PC-3 (cell line): ENCODE measurements around the gene GBE1. TPM values are rescaled to one million over a fixed set of nuclear protein-coding genes. Genes with fewer than 3 reads are reported as not detected.

ENCODE experiments used
- ATAC-seq: fragments of 200-7000 bp; cut with Tn5 transposase; 2 replicates; pipeline ENCODE4 v1.9.1; 2020; ENCODE audit warnings: mild to moderate bottlenecking, moderate library complexity
- BruUV-seq: library from RNA; stranded (reverse); fragments of 400-500 nt; replicated peaks from 2 replicates; lab custom pipeline; 2021; lab: Mats Ljungman, UMichigan
- CTCF ChIA-PET: fragments of 300-600 bp; sonication (Branson Sonifier 250); formaldehyde crosslinking; loops from one replicate; lab custom pipeline; 2022; ENCODE audit warnings: antibody characterized with exemption; lab: Charles Lee
- POLR2A ChIA-PET: fragments of 300-600 bp; sonication (Branson Sonifier 250); formaldehyde crosslinking; loops from one replicate; lab custom pipeline; 2022; ENCODE audit warnings: antibody characterized with exemption; ENCODE audit not compliant: unreplicated experiment; lab: Charles Lee
- DNase-seq: peaks from one replicate; pipeline ENCODE4 v3.0.0-alpha.2; 2015
- H2AFZ ChIP-seq: fragments of 300-600 bp; sonication (generic); 2 replicates; pipeline ENCODE4 v1.6.0; 2016; ENCODE audit warnings: antibody characterized with exemption, low read length
- H3F3A ChIP-seq: fragments of 300-600 bp; sonication (generic); one replicate; pipeline ENCODE4 v1.6.0; 2017; ENCODE audit warnings: antibody characterized with exemption, low read length, control low read depth, mild to moderate bottlenecking; ENCODE audit not compliant: unreplicated experiment
- H3K27ac ChIP-seq: fragments of 300-600 bp; sonication (generic); 2 replicates; pipeline ENCODE4 v1.5.1; 2016; ENCODE audit warnings: mild to moderate bottlenecking, low read length
- H3K27me3 ChIP-seq: fragments of 300-600 bp; sonication (generic); 2 replicates; pipeline ENCODE4 v1.6.1; 2016; ENCODE audit warnings: low read length, mixed read lengths
- H3K36me3 ChIP-seq: fragments of 300-600 bp; sonication (generic); 2 replicates; pipeline ENCODE4 v1.6.1; 2016; ENCODE audit warnings: low read depth, mixed run types, low read length, mixed read lengths
- H3K4me1 ChIP-seq: fragments of 300-600 bp; sonication (generic); 2 replicates; pipeline ENCODE4 v1.5.1; 2016; ENCODE audit warnings: low read length; ENCODE audit not compliant: insufficient read depth
- H3K4me2 ChIP-seq: fragments of 300-600 bp; sonication (generic); 2 replicates; pipeline ENCODE4 v1.6.0; 2016; ENCODE audit warnings: low read length
- H3K4me3 ChIP-seq: fragments of 300-600 bp; sonication (generic); 2 replicates; pipeline ENCODE4 v1.5.1; 2016; ENCODE audit warnings: mild to moderate bottlenecking, low read length, mixed read lengths
- H3K79me2 ChIP-seq: fragments of 300-600 bp; sonication (generic); 2 replicates; pipeline ENCODE4 v1.6.1; 2017; ENCODE audit warnings: low read length, mixed read lengths
- H3K9ac ChIP-seq: fragments of 300-600 bp; sonication (generic); 2 replicates; pipeline ENCODE4 v1.6.0; 2016; ENCODE audit warnings: mild to moderate bottlenecking, low read length
- H3K9me2 ChIP-seq: fragments of 300-600 bp; sonication (generic); replicated peaks from 2 replicates; pipeline ENCODE4 v1.6.1; 2016; ENCODE audit warnings: mixed run types, low read length, mixed read lengths
- H3K9me3 ChIP-seq: fragments of 300-600 bp; sonication (generic); 2 replicates; pipeline ENCODE4 v1.6.1; 2016; ENCODE audit warnings: low read length, mixed read lengths
- H4K20me1 ChIP-seq: fragments of 300-600 bp; sonication (generic); 2 replicates; pipeline ENCODE4 v1.6.1; 2016; ENCODE audit warnings: low read length, mixed read lengths
- CTCF ChIP-seq: fragments of 300-600 bp; sonication (generic); conservative IDR thresholded peaks from 2 replicates; pipeline ENCODE4 v1.5.1; 2017; ENCODE audit warnings: antibody characterized with exemption, low read depth, mild to moderate bottlenecking, low read length
- EZH2 ChIP-seq: fragments of 300-600 bp; sonication (generic); IDR thresholded peaks from one replicate; pipeline ENCODE4 v1.6.1; 2017; ENCODE audit warnings: antibody characterized with exemption, mild to moderate bottlenecking, low read length; ENCODE audit not compliant: unreplicated experiment
- EZH2phosphoT487 ChIP-seq: fragments of 300-600 bp; sonication (generic); IDR thresholded peaks from 2 replicates; pipeline ENCODE4 v1.6.1; 2018; ENCODE audit warnings: mild to moderate bottlenecking, antibody characterized with exemption, low read length, borderline replicate concordance
- intact Hi-C: fragments of 100-400 bp; cut with micrococcal nuclease; formaldehyde crosslinking; loops from 2 replicates; pipeline ENCODE4 v1.9.0; 2023
- total RNA-seq: library from RNA; depleted of rRNA; stranded (reverse); fragments of >200 nt; gene quantifications from 2 replicates; pipeline ENCODE4 v1.2.3, GENCODE V29; 2014

Gene GBE1
- total RNA-seq, 1 experiment from 2014 or later, result 57.7 TPM

- CTCF ChIA-PET, result interaction anchor here (0.6 kb wide), 1 partner anchor 427 kb away, joined by 4 read pairs; no protein-coding TSS in a partner anchor
- no TSS peak for BruUV-seq
- ATAC-seq (no peak), DNase-seq (no peak)
- TF ChIP-seq CTCF, result no peak
- no peak for TF ChIP-seq EZH2phosphoT487
- no peak for TF ChIP-seq EZH2
- no peak overlapping the region for H3K9ac ChIP-seq
- H3K4me1 ChIP-seq, result no peaks in the 10 kb centered on the region
- intact Hi-C loops, result loop anchor here (5.0 kb wide), 1 partner anchor 322 kb away; no protein-coding TSS in a partner anchor
- no peaks in the 10 kb centered on the region for H3K36me3 ChIP-seq
- no peaks in the 10 kb centered on the region for H4K20me1 ChIP-seq
- H3K79me2 ChIP-seq, result peaks cover 14% of the 10 kb centered on the region; the same call in 1 of the 2 replicates
- no peaks in the 10 kb centered on the region for H3K27me3 ChIP-seq
- H3K4me2 ChIP-seq, result no peak overlapping the region
- no peaks in the 10 kb centered on the region for H3K9me2 ChIP-seq
- no peak overlapping the region for H2AFZ ChIP-seq
- H3K27ac ChIP-seq, result no peak overlapping the region
- no peaks in the 10 kb centered on the region for H3K9me3 ChIP-seq
- H3F3A ChIP-seq, result no peaks in the 10 kb centered on the region
- no peak overlapping the region for H3K4me3 ChIP-seq
- POLR2A ChIA-PET, result no interaction called here
These were observed 101.4 kb downstream of the GBE1 start for GRCh38 chr3:81660036-81660435.

- Histone ChIP-seq H3K4me2 (no peak overlapping the region), H3K9ac (no peak overlapping the region), H3F3A (no peaks in the 10 kb centered on the region), H3K9me3 (no peaks in the 10 kb centered on the region), H3K27ac (no peak overlapping the region), H3K27me3 (no peaks in the 10 kb centered on the region), H3K4me3 (no peak overlapping the region), H3K9me2 (no peaks in the 10 kb centered on the region), H3K4me1 (peaks cover 4% of the 10 kb centered on the region; the same call in 1 of the 2 replicates), H3K79me2 (peaks cover 13% of the 10 kb centered on the region; the same call in 1 of the 2 replicates), H2AFZ (no peak overlapping the region), H4K20me1 (no peaks in the 10 kb centered on the region), H3K36me3 (no peaks in the 10 kb centered on the region)
- CTCF ChIA-PET, result no interaction called here
- intact Hi-C loops, result no loop called here
- ATAC-seq (no peak), DNase-seq (no peak)
- POLR2A ChIA-PET, result no interaction called here
- no TSS peak for BruUV-seq
- TF ChIP-seq EZH2phosphoT487 (no peak), EZH2 (no peak), CTCF (no peak)
These were observed 103.0 kb downstream of the GBE1 start for GRCh38 chr3:81658322-81658997.

GRCh38 chr3:81651139-81651538 lies 110.3 kb downstream of the GBE1 start:
- no peak for TF ChIP-seq EZH2
- TF ChIP-seq EZH2phosphoT487, result no peak
- no peak for TF ChIP-seq CTCF
- intact Hi-C loops, result no loop called here
- Histone ChIP-seq H3K36me3 (no peaks in the 10 kb centered on the region), H3K4me3 (no peak overlapping the region), H3K4me2 (no peak overlapping the region), H3K27me3 (no peaks in the 10 kb centered on the region), H2AFZ (no peak overlapping the region), H3K27ac (no peak overlapping the region), H3K9me3 (no peaks in the 10 kb centered on the region), H4K20me1 (no peaks in the 10 kb centered on the region), H3K9ac (no peak overlapping the region), H3K79me2 (no peaks in the 10 kb centered on the region), H3K9me2 (no peaks in the 10 kb centered on the region), H3F3A (no peaks in the 10 kb centered on the region), H3K4me1 (peaks cover 15% of the 10 kb centered on the region; the same call in 1 of the 2 replicates)
- BruUV-seq, result no TSS peak
- ChIA-PET CTCF (no interaction called here), POLR2A (no interaction called here)
- DNase-seq (no peak), ATAC-seq (no peak)
